B cell (primary cell): ENCODE measurements around the gene UNC5A. TPM values are rescaled to one million over a fixed set of nuclear protein-coding genes. Genes with fewer than 3 reads are reported as not detected.

Experiments used
- ATAC-seq: fragments of 200-7000 bp; cut with Tn5 transposase; one replicate; pipeline ENCODE4 v1.10.0; 2021; ENCODE audit warnings: low read depth, mild to moderate bottlenecking, moderate number of reproducible peaks, moderate library complexity
- CTCF ChIA-PET: fragments of 350-600 bp; sonication (Branson Sonifier 250); formaldehyde crosslinking; loops from one replicate; lab custom pipeline; 2021; ENCODE audit warnings: antibody characterized with exemption, inconsistent platforms; lab: Charles Lee
- POLR2A ChIA-PET: fragments of 350-600 bp; sonication (Branson Sonifier 250); formaldehyde crosslinking; loops from one replicate; lab custom pipeline; 2021; ENCODE audit warnings: antibody characterized with exemption; lab: Charles Lee
- DNase-seq: peaks from one replicate; pipeline ENCODE4 v3.0.0; 2013
- H2AFZ ChIP-seq: 2 replicates; pipeline ENCODE4 v1.6.1; 2012; ENCODE audit warnings: mild to moderate bottlenecking, low read depth, low read length; ENCODE audit not compliant: insufficient read depth, poor library complexity, severe bottlenecking
- H3K27ac ChIP-seq, 2 donors: 1 replicate in 1 of 2; 2 replicates in 1 of 2; pipeline ENCODE4 v1.5.1; 2012 to 2013; ENCODE audit warnings: low read length in 2 of 2, mild to moderate bottlenecking in 2 of 2, moderate library complexity in 1 of 2
- H3K27me3 ChIP-seq, 4 experiments: fragments of 200-600 bp in 1 of 4; sonication (generic) in 1 of 4; replicated peaks in 1 of 4; 1 replicate in 2 of 4; 2 replicates in 2 of 4; pipeline versions ENCODE4 v1.6.1 to v1.7.0; 2013 to 2016; ENCODE audit warnings: low read length in 3 of 4, mild to moderate bottlenecking in 2 of 4, mixed read lengths in 1 of 4, moderate library complexity in 1 of 4; ENCODE audit not compliant: insufficient read depth in 4 of 4, control insufficient read depth in 3 of 4; ENCODE audit errors: control extremely low read depth in 1 of 4
- H3K36me3 ChIP-seq, 2 experiments: replicated peaks in 1 of 2; 1 replicate in 1 of 2; 2 replicates in 1 of 2; pipeline versions ENCODE4 v1.6.1 to v1.7.1; 2013; ENCODE audit warnings: low read length in 1 of 2; ENCODE audit not compliant: insufficient read depth in 2 of 2, control insufficient read depth in 1 of 2; ENCODE audit errors: control extremely low read depth in 1 of 2, extremely low read depth in 1 of 2
- H3K4me1 ChIP-seq, 2 donors: fragments of 200-600 bp in 1 of 2; sonication (generic) in 1 of 2; 1 replicate in 1 of 2; 2 replicates in 1 of 2; pipeline versions ENCODE4 v1.5.1 to v1.6.1; 2013 to 2017; ENCODE audit warnings: low read length in 2 of 2; ENCODE audit not compliant: control insufficient read depth in 2 of 2, insufficient read depth in 2 of 2
- H3K4me2 ChIP-seq: replicated peaks from 2 replicates; pipeline ENCODE3; 2012; ENCODE audit warnings: mild to moderate bottlenecking, low read depth, low read length; ENCODE audit not compliant: poor library complexity, severe bottlenecking
- H3K4me3 ChIP-seq, 5 experiments: fragments of 200-600 bp in 1 of 5; sonication (generic) in 1 of 5; 1 replicate in 3 of 5; 2 replicates in 2 of 5; pipeline versions ENCODE4 v1.5.1 to v1.7.0; 2011 to 2016; ENCODE audit warnings: low read length in 4 of 5, mild to moderate bottlenecking in 4 of 5, low read depth in 2 of 5, control low read depth in 1 of 5, moderate library complexity in 1 of 5; ENCODE audit not compliant: insufficient read depth in 1 of 5; ENCODE audit errors: control extremely low read depth in 1 of 5, extremely low read depth in 1 of 5
- H3K79me2 ChIP-seq: fragments of 200-600 bp; sonication (generic); one replicate; pipeline ENCODE4 v1.6.0; 2016; ENCODE audit warnings: low read length; ENCODE audit not compliant: control insufficient read depth, insufficient read depth
- H3K9ac ChIP-seq: fragments of 200-600 bp; sonication (generic); 2 replicates; pipeline ENCODE4 v1.6.1; 2017; ENCODE audit warnings: mild to moderate bottlenecking, low read length, moderate library complexity
- H3K9me3 ChIP-seq, 3 donors: one replicate each; pipeline versions ENCODE4 v1.6.1 to v1.7.1; 2013; ENCODE audit warnings: low read length in 2 of 3; ENCODE audit not compliant: control insufficient read depth in 2 of 3, insufficient read depth in 1 of 3; ENCODE audit errors: control extremely low read depth in 1 of 3
- H4K20me1 ChIP-seq: 2 replicates; pipeline ENCODE4 v1.6.0; 2012; ENCODE audit warnings: mild to moderate bottlenecking, low read length; ENCODE audit not compliant: insufficient read depth, control insufficient read depth, poor library complexity, severe bottlenecking
- H3K27ac Mint-ChIP-seq: one replicate; pipeline ENCODE4 v1.8.0; 2021; ENCODE audit warnings: mixed read lengths
- H3K27me3 Mint-ChIP-seq: one replicate; pipeline ENCODE4 v1.8.0; 2021; ENCODE audit warnings: mixed read lengths
- H3K4me1 Mint-ChIP-seq: one replicate; pipeline ENCODE4 v1.8.0; 2021; ENCODE audit warnings: mixed read lengths
- H3K4me3 Mint-ChIP-seq: one replicate; pipeline ENCODE4 v1.8.0; 2021; ENCODE audit warnings: mixed read lengths
- H3K9me3 Mint-ChIP-seq: one replicate; pipeline ENCODE4 v1.8.0; 2022; ENCODE audit warnings: mixed read lengths; ENCODE audit not compliant: insufficient read depth
- CTCF ChIP-seq: fragments of 200-600 bp; IDR thresholded peaks from one replicate; pipeline ENCODE4 v1.8.0; 2022; ENCODE audit warnings: antibody characterized with exemption, mild to moderate bottlenecking
- EZH2 ChIP-seq: IDR thresholded peaks from 2 replicates; pipeline ENCODE4 v1.6.1; 2012; ENCODE audit warnings: borderline replicate concordance, low read depth, mild to moderate bottlenecking, moderate library complexity, low read length; ENCODE audit not compliant: insufficient read depth, poor library complexity, severe bottlenecking
- WGBS: methylation state at CpG from one replicate; pipeline ENCODE4 v1.1.5; 2013; ENCODE audit warnings: missing lambda C conversion rate; ENCODE audit not compliant: insufficient coverage; 5-methylcytosine and 5-hydroxymethylcytosine counted together
- intact Hi-C: fragments of 100-400 bp; cut with micrococcal nuclease; formaldehyde crosslinking; loops from one replicate; pipeline ENCODE4 v1.10.0; 2022
- polyA plus RNA-seq: library from polyadenylated mRNA; depleted of rRNA; stranded (reverse); fragments of >200 nt; gene quantifications from 2 replicates; pipeline ENCODE4 v1.2.3, GENCODE V29; 2012
- total RNA-seq, 2 donors: library from RNA; stranded (reverse); fragments of 120-200 nt in 1 of 2; gene quantifications; 1 replicate in 1 of 2; 2 replicates in 1 of 2; pipeline versions ENCODE4 v1.2.3 to v1.2.4, GENCODE V29; 2013 to 2022

Gene UNC5A
- total and polyA plus RNA-seq, 2 donors (not counting 1 experiment from before 2014, with no cell fraction given), result not detected

GRCh38 chr5:176876506-176877431, 66.4 kb downstream of the UNC5A start:
- Histone ChIP-seq H3K9me3 (peaks cover 0 to 9% (median 0%) of the 10 kb centered on the region in 3 donors), H3K9ac (no peak overlapping the region), H4K20me1 (no peaks in the 10 kb centered on the region), H3K27me3 (peaks cover 0 to 31% (median 3%) of the 10 kb centered on the region in 4 experiments), H3K4me1 (no peaks in the 10 kb centered on the region), H2AFZ (no peak overlapping the region), H3K27ac (no peak overlapping the region), H3K4me2 (no peak overlapping the region), H3K36me3 (no peaks in the 10 kb centered on the region), H3K4me3 (no peak overlapping the region), H3K79me2 (no peaks in the 10 kb centered on the region)
- ATAC-seq (no peak), DNase-seq (no peak)
- WGBS, result 82% methylated on average over 21 of the region's 24 CpGs
- no peak for TF ChIP-seq EZH2
- intact Hi-C loops, result no loop called here
- H3K4me3 Mint-ChIP-seq, result no peak overlapping the region
- peaks cover 23% of the 10 kb centered on the region for H3K27me3 Mint-ChIP-seq
- CTCF ChIA-PET, result no interaction called here
- peaks cover 2% of the 10 kb centered on the region for H3K4me1 Mint-ChIP-seq
- POLR2A ChIA-PET, result no interaction called here
- H3K27ac Mint-ChIP-seq, result no peak overlapping the region
- H3K9me3 Mint-ChIP-seq, result no peaks in the 10 kb centered on the region

- ATAC-seq (no peak), DNase-seq (no peak)
- Mint-ChIP-seq H3K27me3 (peaks cover 27% of the 10 kb centered on the region), H3K27ac (no peak overlapping the region), H3K9me3 (no peaks in the 10 kb centered on the region), H3K4me3 (no peak overlapping the region), H3K4me1 (peaks cover 2% of the 10 kb centered on the region)
- Histone ChIP-seq H3K36me3 (no peaks in the 10 kb centered on the region), H3K9me3 (peaks cover 0 to 9% (median 0%) of the 10 kb centered on the region in 3 donors), H3K9ac (no peak overlapping the region), H3K27ac (no peak overlapping the region), H2AFZ (no peak overlapping the region), H3K4me2 (no peak overlapping the region), H3K4me3 (no peak overlapping the region), H4K20me1 (no peaks in the 10 kb centered on the region), H3K27me3 (peaks cover 0 to 31% (median 3%) of the 10 kb centered on the region in 4 experiments), H3K79me2 (no peaks in the 10 kb centered on the region), H3K4me1 (no peaks in the 10 kb centered on the region)
- WGBS, result 87% methylated on average over 21 of the region's 21 CpGs
- POLR2A ChIA-PET, result no interaction called here
- intact Hi-C loops, result no loop called here
- TF ChIP-seq EZH2, result no peak
- no peak for TF ChIP-seq CTCF
- CTCF ChIA-PET, result no interaction called here
Observed at GRCh38 chr5:176877793-176878331, 67.5 kb downstream of the UNC5A start.
